Vagina (tissue), 2 donors: Measurements from ENCODE around the gene NCF4.

Experiments
- CTCF ChIP-seq, 3 experiments: fragments of 450-650 bp in 2 of 3; fragments of 200-600 bp in 1 of 3; sonication (generic) in 1 of 3; IDR thresholded peaks; one replicate each; pipeline ENCODE4 v1.5.1; 2017 to 2019; ENCODE audit warnings: antibody characterized with exemption in 3 of 3, mild to moderate bottlenecking in 2 of 3, moderate library complexity in 2 of 3
- POLR2A ChIP-seq, 2 donors: fragments of 450-650 bp; IDR thresholded peaks; one replicate each; pipeline ENCODE4 v1.6.1; 2017; ENCODE audit warnings: antibody characterized with exemption in 2 of 2, mild to moderate bottlenecking in 2 of 2, moderate library complexity in 2 of 2
- POLR2AphosphoS5 ChIP-seq, 2 donors: sonication (generic); formaldehyde crosslinking; IDR thresholded peaks; one replicate each; pipeline ENCODE4 v1.9.0; 2017; ENCODE audit warnings: antibody characterized with exemption in 2 of 2, mild to moderate bottlenecking in 2 of 2, low read depth in 1 of 2; ENCODE audit not compliant: insufficient read depth in 1 of 2

- TF ChIP-seq POLR2A (IDR thresholded peaks at IDR 0.05) (no peak), CTCF (IDR thresholded peaks at IDR 0.05) (no peak), POLR2AphosphoS5 (IDR thresholded peaks at IDR 0.05; ENCODE audit: insufficient read depth in 1 of 2, low read depth in 1 of 2) (no peak)
Measured at GRCh38 chr22:36855478-36855877, 5.3 kb upstream of the NCF4 start.
